Stimulated activated CD8-positive, alpha-beta memory T cell treated with anti-CD3 and anti-CD28 coated beads, Interleukin-12 subunit alpha, Interleukin-12 subunit beta, amount 100 ng/mL, for 24 hours (primary cell): Measurements from ENCODE around the gene SYCP1.
"Not testable (repeated sequence)": the region's sequence is repeated elsewhere in the genome, so short reads cannot be mapped to it uniquely, and the experiment has no call there.

Experiments used
- DNase-seq: peaks from one replicate; pipeline ENCODE4 v3.0.0-alpha.2; 2020; ENCODE audit errors: extremely low read depth

The SYCP1 gene

GRCh38 chr1:114959423-114959822, 104.8 kb downstream of the SYCP1 start:
- no peak for DNase-seq

- DNase-seq, result no peak
Observed at GRCh38 chr1:114976891-114977290, 122.2 kb downstream of the SYCP1 start.

- peak; percentile 9 for DNase-seq
Observed at GRCh38 chr1:114979278-114979891, 124.7 kb downstream of the SYCP1 start.

GRCh38 chr1:114982251-114982650, 127.6 kb downstream of the SYCP1 start:
- no peak for DNase-seq

GRCh38 chr1:114986286-114986685, 131.6 kb downstream of the SYCP1 start:
- DNase-seq, result no peak

GRCh38 chr1:114988095-114988494, 133.4 kb downstream of the SYCP1 start:
- no peak for DNase-seq

- no peak for DNase-seq
Observed at GRCh38 chr1:114997510-114998289, 143.0 kb downstream of the SYCP1 start.

- DNase-seq, result no peak
Observed at GRCh38 chr1:115006191-115006590, 151.5 kb downstream of the SYCP1 start.

GRCh38 chr1:115012006-115012405, 157.3 kb downstream of the SYCP1 start:
- no peak for DNase-seq

- DNase-seq, result no peak
Observed at GRCh38 chr1:115012434-115012833, 157.8 kb downstream of the SYCP1 start.

- DNase-seq, result no peak
Observed at GRCh38 chr1:115013792-115014191, 159.1 kb downstream of the SYCP1 start.

- DNase-seq, result not testable (repeated sequence)
Observed at GRCh38 chr1:115019549-115019948, 164.9 kb downstream of the SYCP1 start.

- no peak for DNase-seq
Observed at GRCh38 chr1:115021145-115021544, 166.5 kb downstream of the SYCP1 start.

GRCh38 chr1:115023593-115023992, 168.9 kb downstream of the SYCP1 start:
- DNase-seq, result no peak

- DNase-seq, result no peak
Observed at GRCh38 chr1:115029526-115029925, 174.9 kb downstream of the SYCP1 start, which contains the start of gene TSHB. Gene TSHB, plus strand, starts transcription at chr1:115029826. Its CDS starts 3,537 bp downstream, at chr1:115033363.

- DNase-seq, result no peak
Observed at GRCh38 chr1:115031595-115031994, 176.9 kb downstream of the SYCP1 start.

GRCh38 chr1:115035652-115036051, 181.0 kb downstream of the SYCP1 start:
- DNase-seq, result no peak

GRCh38 chr1:115036814-115037507, 182.3 kb downstream of the SYCP1 start:
- no peak for DNase-seq

GRCh38 chr1:115040501-115040900, 185.8 kb downstream of the SYCP1 start:
- DNase-seq, result no peak

GRCh38 chr1:115041654-115042053, 187.0 kb downstream of the SYCP1 start:
- no peak for DNase-seq
